ENCODE results near the gene PIK3R5.

Gene PIK3R5

DNA sequence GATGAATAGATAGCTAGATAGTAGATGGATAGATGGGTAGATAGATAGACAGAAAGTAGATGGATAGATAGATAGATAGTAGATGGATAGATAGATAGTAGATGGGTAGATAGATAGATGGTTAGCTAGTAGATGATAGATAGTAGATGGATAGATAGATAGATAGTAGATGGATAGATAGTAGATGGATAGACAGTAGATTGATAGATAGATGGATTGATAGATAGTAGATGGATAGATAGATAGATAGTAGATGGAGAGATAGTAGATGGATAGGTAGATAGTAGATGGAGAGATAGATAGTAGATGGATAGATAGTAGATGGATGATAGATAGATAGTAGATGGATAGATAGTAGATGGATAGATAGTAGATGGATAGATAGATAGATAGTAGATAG, 40.4 kb downstream of the PIK3R5 start:
- Histone ChIP-seq H4K20me1 (ENCODE audit: low read depth, low read length) (no peaks in the 10 kb centered on the region), H3K27ac (ENCODE audit: low read depth, low read length) (no peak overlapping the region), H3K79me2 (ENCODE audit: insufficient read depth, low read length) (no peaks in the 10 kb centered on the region), H3K9me3 (ENCODE audit: insufficient read depth, low read length) (peaks cover 18% of the 10 kb centered on the region; the same call in 1 of the 2 replicates), H3K27me3 (ENCODE audit: low read length) (no peaks in the 10 kb centered on the region), H3K9ac (ENCODE audit: low read length) (no peak overlapping the region), H3K36me3 (ENCODE audit: low read length) (no peaks in the 10 kb centered on the region), H3K9me2 (replicated peaks; ENCODE audit: insufficient read depth, low read length) (no peaks in the 10 kb centered on the region), H3K4me3 (ENCODE audit: insufficient read depth, low read length, poor library complexity, severe bottlenecking) (no peak overlapping the region), H3F3A (ENCODE audit: insufficient read depth) (no peaks in the 10 kb centered on the region), H2AFZ (ENCODE audit: low read depth, low read length, severe bottlenecking) (no peak overlapping the region), H3K4me2 (ENCODE audit: low read depth, low read length, poor library complexity, severe bottlenecking) (no peak overlapping the region)
- TF ChIP-seq, protein P1, sequence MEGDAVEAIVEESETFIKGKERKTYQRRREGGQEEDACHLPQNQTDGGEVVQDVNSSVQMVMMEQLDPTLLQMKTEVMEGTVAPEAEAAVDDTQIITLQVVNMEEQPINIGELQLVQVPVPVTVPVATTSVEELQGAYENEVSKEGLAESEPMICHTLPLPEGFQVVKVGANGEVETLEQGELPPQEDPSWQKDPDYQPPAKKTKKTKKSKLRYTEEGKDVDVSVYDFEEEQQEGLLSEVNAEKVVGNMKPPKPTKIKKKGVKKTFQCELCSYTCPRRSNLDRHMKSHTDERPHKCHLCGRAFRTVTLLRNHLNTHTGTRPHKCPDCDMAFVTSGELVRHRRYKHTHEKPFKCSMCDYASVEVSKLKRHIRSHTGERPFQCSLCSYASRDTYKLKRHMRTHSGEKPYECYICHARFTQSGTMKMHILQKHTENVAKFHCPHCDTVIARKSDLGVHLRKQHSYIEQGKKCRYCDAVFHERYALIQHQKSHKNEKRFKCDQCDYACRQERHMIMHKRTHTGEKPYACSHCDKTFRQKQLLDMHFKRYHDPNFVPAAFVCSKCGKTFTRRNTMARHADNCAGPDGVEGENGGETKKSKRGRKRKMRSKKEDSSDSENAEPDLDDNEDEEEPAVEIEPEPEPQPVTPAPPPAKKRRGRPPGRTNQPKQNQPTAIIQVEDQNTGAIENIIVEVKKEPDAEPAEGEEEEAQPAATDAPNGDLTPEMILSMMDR (IDR thresholded peaks at IDR 0.05; ENCODE audit: insufficient read depth, low read length, poor library complexity, severe bottlenecking) = no peak
- TF ChIP-seq EZH2phosphoT487 (conservative IDR thresholded peaks at IDR 0.05; ENCODE audit: low read length) = no peak

DNA sequence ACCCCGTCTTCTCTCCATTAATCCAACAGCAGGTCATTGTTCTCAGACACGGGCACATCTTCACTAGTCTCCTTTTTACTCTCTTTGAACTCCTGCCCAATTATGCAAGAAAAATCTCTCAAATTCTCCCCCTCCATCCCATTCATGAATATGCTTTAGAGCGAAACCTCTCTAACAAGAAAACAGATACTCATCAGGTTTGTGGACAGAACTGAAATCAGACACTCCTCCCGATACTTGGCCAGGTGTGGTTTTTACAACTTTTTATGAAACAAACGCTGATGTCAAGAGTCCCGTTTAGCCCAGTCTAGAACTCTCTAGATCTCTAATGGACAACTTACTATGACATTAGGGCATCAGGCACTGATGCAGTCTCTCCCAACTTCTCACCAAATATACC, 40.9 kb downstream of the PIK3R5 start:
- Histone ChIP-seq H3F3A (ENCODE audit: insufficient read depth) (no peaks in the 10 kb centered on the region), H3K27ac (ENCODE audit: low read depth, low read length) (no peak overlapping the region), H3K27me3 (ENCODE audit: low read length) (no peaks in the 10 kb centered on the region), H2AFZ (ENCODE audit: low read depth, low read length, severe bottlenecking) (no peak overlapping the region), H3K9me2 (replicated peaks; ENCODE audit: insufficient read depth, low read length) (no peaks in the 10 kb centered on the region), H3K4me3 (ENCODE audit: insufficient read depth, low read length, poor library complexity, severe bottlenecking) (no peak overlapping the region), H4K20me1 (ENCODE audit: low read depth, low read length) (no peaks in the 10 kb centered on the region), H3K9ac (ENCODE audit: low read length) (no peak overlapping the region), H3K4me2 (ENCODE audit: low read depth, low read length, poor library complexity, severe bottlenecking) (no peak overlapping the region), H3K79me2 (ENCODE audit: insufficient read depth, low read length) (no peaks in the 10 kb centered on the region), H3K36me3 (ENCODE audit: low read length) (no peaks in the 10 kb centered on the region), H3K9me3 (ENCODE audit: insufficient read depth, low read length) (peaks cover 18% of the 10 kb centered on the region; the same call in 1 of the 2 replicates)
- TF ChIP-seq, protein P1 (IDR thresholded peaks at IDR 0.05; ENCODE audit: insufficient read depth, low read length, poor library complexity, severe bottlenecking) = no peak
- TF ChIP-seq EZH2phosphoT487 (conservative IDR thresholded peaks at IDR 0.05; ENCODE audit: low read length) = no peak

DNA sequence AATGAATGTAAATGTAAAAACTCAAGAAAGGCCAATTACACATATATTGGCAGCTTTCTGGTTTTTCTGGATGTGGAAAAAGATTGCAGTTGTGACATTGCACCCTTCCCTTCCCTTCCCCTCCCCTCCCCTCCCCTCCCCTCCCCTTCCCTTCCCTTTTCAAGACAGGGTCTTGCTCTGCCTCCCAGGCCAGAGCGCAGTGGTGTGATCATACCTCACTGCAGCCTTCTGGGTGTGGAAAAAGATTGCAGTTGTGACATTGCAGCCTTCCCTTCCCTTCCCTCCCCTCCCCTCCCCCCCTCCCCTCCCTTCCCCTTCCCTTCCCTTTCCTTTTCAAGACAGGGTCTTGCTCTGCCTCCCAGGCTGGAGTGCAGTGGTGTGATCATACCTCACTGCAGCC, 41.7 kb downstream of the PIK3R5 start:
- Histone ChIP-seq H3K9me3 (ENCODE audit: insufficient read depth, low read length) (peaks cover 18% of the 10 kb centered on the region; the same call in 1 of the 2 replicates), H4K20me1 (ENCODE audit: low read depth, low read length) (no peaks in the 10 kb centered on the region), H3K79me2 (ENCODE audit: insufficient read depth, low read length) (no peaks in the 10 kb centered on the region), H3F3A (ENCODE audit: insufficient read depth) (no peaks in the 10 kb centered on the region), H2AFZ (ENCODE audit: low read depth, low read length, severe bottlenecking) (no peak overlapping the region), H3K4me3 (ENCODE audit: insufficient read depth, low read length, poor library complexity, severe bottlenecking) (no peak overlapping the region), H3K4me2 (ENCODE audit: low read depth, low read length, poor library complexity, severe bottlenecking) (no peak overlapping the region), H3K9me2 (replicated peaks; ENCODE audit: insufficient read depth, low read length) (no peaks in the 10 kb centered on the region), H3K9ac (ENCODE audit: low read length) (no peak overlapping the region), H3K27ac (ENCODE audit: low read depth, low read length) (no peak overlapping the region), H3K36me3 (ENCODE audit: low read length) (no peaks in the 10 kb centered on the region), H3K27me3 (ENCODE audit: low read length) (no peaks in the 10 kb centered on the region)
- no peak for TF ChIP-seq EZH2phosphoT487 (conservative IDR thresholded peaks at IDR 0.05; ENCODE audit: low read length)
- TF ChIP-seq, protein P1 (IDR thresholded peaks at IDR 0.05; ENCODE audit: insufficient read depth, low read length, poor library complexity, severe bottlenecking) = no peak

All from SU-DHL-6 (cell line).